AG09319 (cell line): Measurements from ENCODE around the gene HOXC5.

ENCODE experiments used
- DNase-seq: peaks from one replicate; pipeline ENCODE4 v3.0.0-alpha.2; 2010; ENCODE audit warnings: low read depth; ENCODE audit errors: extremely low read depth
- CTCF ChIP-seq: IDR thresholded peaks from 2 replicates; pipeline ENCODE4 v1.5.1; 2011; ENCODE audit warnings: low read depth, mild to moderate bottlenecking, inconsistent platforms, low read length, moderate library complexity

Gene HOXC5

GRCh38 chr12:53992377-53992889 lies 40.4 kb upstream of the HOXC5 start:
- no peak for DNase-seq
- TF ChIP-seq CTCF: no peak

- DNase-seq: no peak
- TF ChIP-seq CTCF: no peak
Measured at GRCh38 chr12:53993162-53994008, 39.5 kb upstream of the HOXC5 start.

GRCh38 chr12:53994009-53994263 lies 38.9 kb upstream of the HOXC5 start:
- TF ChIP-seq CTCF: no peak
- DNase-seq: no peak

GRCh38 chr12:53994264-53995001 lies 38.4 kb upstream of the HOXC5 start:
- no peak for TF ChIP-seq CTCF
- no peak for DNase-seq

- TF ChIP-seq CTCF: no peak
- DNase-seq: no peak
Measured at GRCh38 chr12:53995002-53995377, 37.9 kb upstream of the HOXC5 start.

GRCh38 chr12:53995378-53996239 lies 37.2 kb upstream of the HOXC5 start:
- TF ChIP-seq CTCF: no peak
- no peak for DNase-seq
